GM10248 (cell line): Measurements from ENCODE around the gene GALNT9.

Experiments
- CTCF ChIA-PET: fragments of 300-600 bp; sonication (Branson Sonifier 250); formaldehyde crosslinking; extraction: SDS; loops from one replicate; lab custom pipeline; 2021; ENCODE audit warnings: antibody characterized with exemption; lab: Yijun Ruan, JAX
- POLR2A ChIA-PET: fragments of 350-650 bp; sonication (Branson Sonifier 250); formaldehyde crosslinking; extraction: SDS; loops from one replicate; lab custom pipeline; 2020; ENCODE audit warnings: antibody characterized with exemption; lab: Yijun Ruan, JAX
- DNase-seq: peaks from one replicate; pipeline ENCODE4 v3.0.0; 2012; ENCODE audit errors: extremely low spot score
- TF ChIP-seq, protein P1 (sequence below): IDR thresholded peaks from 2 replicates; pipeline ENCODE4 v1.5.1; 2012; ENCODE audit warnings: mild to moderate bottlenecking, low read depth; ENCODE audit errors: extremely low read depth, missing control alignments, control extremely low read depth

The GALNT9 gene

DNA sequence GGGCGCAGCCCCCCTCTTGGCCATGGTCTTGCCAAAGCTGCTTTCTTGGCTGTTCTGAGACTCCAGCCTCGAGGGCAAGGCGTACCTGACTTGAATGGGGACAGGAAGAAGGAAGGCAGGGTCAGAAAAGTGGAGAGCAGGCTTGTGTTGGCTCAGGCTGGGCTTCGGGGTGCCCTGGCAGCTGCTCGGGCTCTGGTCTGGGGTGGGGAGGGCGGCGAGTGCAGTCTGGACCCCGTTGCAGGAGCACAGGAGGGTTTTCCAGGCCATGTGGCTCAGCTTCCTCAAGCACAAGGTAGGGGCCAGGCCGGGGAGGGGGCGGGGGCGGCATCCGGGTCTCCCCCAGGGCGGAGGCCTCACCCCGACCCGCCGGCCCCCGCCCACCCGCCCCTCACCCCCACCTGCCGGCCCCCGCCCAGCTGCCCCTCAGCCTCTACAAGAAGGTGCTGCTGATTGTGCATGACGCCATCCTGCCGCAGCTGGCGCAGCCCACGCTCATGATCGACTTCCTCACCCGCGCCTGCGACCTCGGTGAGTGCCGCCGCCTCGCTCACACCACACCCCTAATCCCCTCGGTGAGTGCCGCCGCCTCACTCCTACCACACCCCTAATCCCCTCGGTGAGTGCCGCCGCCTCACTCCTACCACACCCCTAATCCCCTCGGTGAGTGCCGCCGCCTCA lies 180.9 kb downstream of the GALNT9 start:
- TF ChIP-seq, protein P1, sequence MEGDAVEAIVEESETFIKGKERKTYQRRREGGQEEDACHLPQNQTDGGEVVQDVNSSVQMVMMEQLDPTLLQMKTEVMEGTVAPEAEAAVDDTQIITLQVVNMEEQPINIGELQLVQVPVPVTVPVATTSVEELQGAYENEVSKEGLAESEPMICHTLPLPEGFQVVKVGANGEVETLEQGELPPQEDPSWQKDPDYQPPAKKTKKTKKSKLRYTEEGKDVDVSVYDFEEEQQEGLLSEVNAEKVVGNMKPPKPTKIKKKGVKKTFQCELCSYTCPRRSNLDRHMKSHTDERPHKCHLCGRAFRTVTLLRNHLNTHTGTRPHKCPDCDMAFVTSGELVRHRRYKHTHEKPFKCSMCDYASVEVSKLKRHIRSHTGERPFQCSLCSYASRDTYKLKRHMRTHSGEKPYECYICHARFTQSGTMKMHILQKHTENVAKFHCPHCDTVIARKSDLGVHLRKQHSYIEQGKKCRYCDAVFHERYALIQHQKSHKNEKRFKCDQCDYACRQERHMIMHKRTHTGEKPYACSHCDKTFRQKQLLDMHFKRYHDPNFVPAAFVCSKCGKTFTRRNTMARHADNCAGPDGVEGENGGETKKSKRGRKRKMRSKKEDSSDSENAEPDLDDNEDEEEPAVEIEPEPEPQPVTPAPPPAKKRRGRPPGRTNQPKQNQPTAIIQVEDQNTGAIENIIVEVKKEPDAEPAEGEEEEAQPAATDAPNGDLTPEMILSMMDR = no peak
- no peak for DNase-seq
- CTCF ChIA-PET = no interaction called here
- POLR2A ChIA-PET = no interaction called here

DNA sequence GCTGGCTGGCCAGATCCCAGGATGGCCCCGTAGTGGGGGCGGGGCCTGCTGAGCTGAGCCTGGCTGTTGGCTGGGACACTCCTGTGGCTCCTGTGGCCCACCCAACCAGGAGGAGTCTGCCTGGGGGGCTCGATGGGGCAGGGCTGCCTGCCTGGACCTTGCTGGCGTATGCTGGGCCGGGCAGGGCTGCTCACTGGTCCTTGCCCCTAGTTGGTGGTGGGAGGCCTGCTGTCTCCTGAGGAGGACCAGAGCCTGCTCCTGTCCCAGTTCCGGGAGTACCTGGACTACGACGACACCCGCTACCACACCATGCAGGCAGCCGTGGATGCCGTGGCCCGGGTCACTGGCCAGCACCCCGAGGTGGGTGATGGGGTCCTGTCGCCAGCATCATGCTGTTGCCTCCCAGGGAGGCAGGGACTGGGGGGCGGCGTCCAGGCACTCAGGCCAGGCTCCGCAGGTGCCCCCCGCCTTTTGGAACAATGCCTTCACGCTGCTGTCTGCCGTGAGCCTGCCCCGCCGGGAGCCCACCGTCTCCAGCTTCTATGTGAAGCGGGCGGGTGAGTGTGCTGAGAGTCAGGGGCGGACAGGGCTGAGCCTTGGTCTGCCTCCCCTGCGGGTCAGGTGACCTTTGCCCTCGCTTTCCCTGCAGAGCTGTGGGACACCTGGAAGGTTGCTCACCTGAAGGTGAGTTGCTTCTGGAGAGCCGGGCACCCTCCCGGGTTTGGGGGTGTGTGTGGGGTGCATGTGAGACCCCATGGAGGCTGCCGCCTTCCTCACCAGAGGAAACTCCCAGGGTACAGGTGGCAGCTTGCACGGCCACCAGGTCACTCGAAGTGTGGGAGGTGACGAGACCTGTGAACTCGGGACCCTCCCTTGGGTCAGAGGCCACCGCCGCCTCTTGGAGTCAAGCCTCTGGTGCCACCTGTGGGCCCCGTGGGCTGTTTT lies 181.7 kb downstream of the GALNT9 start:
- ChIA-PET POLR2A (no interaction called here), CTCF (interaction anchor here (0.9 to 1.1 kb wide), 2 partner anchors 15 to 491 kb away, joined by 3 to 4 read pairs; no protein-coding TSS in a partner anchor)
- TF ChIP-seq, protein P1 = no peak
- DNase-seq = no peak

DNA sequence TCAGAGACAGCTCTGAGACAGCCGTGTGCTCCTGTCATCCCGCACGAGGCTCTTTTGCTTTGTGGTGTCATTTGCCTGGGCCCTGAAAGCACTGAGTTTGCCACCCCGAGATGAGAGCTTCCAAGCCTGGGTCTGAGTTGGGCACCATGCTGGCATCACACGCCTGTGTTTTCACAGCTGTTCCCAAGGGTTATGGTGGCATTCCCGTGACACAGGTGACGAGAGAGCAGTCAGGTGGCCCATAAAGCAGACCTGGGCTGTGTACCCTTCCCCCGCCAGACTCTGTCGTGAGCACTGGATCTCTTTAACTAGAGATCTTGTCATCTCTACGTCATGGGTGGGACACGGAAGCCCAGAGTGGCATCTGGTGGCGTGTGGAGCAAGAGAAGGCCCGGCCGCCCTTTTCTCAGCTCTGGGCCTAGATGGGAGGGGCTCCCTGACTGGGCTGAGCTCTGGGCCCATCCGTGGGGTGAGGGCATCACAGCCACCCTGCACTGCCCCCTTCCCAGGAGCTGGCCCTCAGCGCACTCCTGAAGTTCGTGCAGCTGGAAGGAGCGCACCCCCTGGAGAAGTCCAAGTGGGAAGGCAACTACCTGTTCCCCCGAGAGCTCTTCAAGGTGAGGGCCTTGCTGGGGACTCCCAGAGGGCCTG lies 182.5 kb downstream of the GALNT9 start:
- POLR2A ChIA-PET = no interaction called here
- CTCF ChIA-PET = interaction anchor here (0.9 to 1.1 kb wide), 3 partner anchors 16 to 491 kb away, joined by 3 to 4 read pairs (median 3); no protein-coding TSS in a partner anchor
- TF ChIP-seq, protein P1 = no peak
- no peak for DNase-seq
